ES-I3 (cell line): ENCODE results near the gene ANGPT4.

Experiments used
- H3K36me3 ChIP-seq: 2 replicates; pipeline ENCODE4 v1.6.1; 2013; ENCODE audit warnings: mild to moderate bottlenecking, low read length, control low read depth, moderate library complexity; ENCODE audit not compliant: insufficient read depth
- H3K4me1 ChIP-seq: 2 replicates; pipeline ENCODE4 v1.6.1; 2013; ENCODE audit warnings: mild to moderate bottlenecking, control low read depth, low read length; ENCODE audit not compliant: insufficient read depth
- H3K9ac ChIP-seq: 2 replicates; pipeline ENCODE4 v1.6.1; 2013; ENCODE audit warnings: low read depth, mild to moderate bottlenecking, low read length, moderate library complexity
- H3K9me3 ChIP-seq: 2 replicates; pipeline ENCODE4 v1.6.1; 2013; ENCODE audit warnings: mild to moderate bottlenecking, low read length, moderate library complexity; ENCODE audit not compliant: control insufficient read depth, insufficient read depth

The ANGPT4 gene

DNA sequence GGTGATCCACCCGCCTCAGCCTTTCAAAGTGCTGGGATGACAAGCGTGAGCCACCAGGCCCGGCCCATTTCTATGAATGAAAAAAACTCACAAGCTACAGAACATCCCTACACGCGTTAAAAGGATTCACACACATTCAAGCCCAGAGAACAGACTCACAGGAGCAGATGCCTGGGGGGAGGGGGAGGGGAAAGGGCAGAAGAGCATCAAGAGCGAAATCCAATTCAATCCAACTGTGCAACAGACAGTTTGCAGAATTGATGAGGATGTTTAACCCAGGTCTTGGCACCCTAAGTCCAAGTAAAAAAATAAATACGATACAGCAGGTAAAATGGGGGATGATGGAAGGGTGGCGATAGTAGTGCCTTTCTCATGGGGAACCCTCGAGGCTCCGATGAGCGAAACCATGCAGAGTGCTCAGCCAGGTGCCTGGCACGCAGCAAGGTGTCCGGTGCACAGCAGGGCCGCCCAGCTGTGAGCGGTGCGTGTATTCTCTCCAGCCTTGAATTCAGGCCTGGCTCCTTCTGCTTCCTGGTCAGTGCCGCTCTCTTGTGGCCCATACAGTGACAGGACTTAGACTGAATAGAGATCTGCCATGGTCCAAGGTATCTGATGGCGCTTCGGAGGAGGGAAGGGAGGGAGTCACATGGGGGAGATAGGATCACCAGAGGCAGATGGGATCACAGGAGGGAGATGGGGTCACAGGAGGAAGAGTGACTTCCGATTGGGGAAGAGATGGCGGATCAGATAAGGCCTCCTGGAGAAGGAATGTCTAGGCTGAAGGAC, 35.4 kb upstream of the ANGPT4 start:
- Histone ChIP-seq H3K36me3 (no peaks in the 10 kb centered on the region), H3K4me1 (no peaks in the 10 kb centered on the region), H3K9me3 (no peaks in the 10 kb centered on the region), H3K9ac (no peak overlapping the region)

DNA sequence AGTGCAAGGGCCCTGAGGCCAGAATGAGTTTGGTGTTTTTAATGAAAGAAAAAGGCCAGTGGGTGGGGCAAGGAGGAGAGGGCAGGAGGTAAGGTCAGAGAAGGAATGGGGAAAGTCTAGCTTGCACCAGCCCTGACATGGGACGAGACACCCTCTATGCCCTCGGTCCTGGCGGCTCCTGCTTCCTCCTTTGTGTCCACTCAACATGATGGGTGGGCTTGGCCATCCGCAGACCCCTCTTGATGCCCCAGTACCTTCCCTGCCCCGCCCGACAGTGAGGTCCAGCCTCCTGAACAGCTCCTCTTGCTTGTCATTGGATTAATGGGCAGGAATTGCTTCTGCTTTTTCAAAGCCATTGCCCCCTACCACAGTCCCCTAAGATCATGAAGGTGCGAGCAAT, 33.6 kb upstream of the ANGPT4 start:
- H3K9ac ChIP-seq: no peak overlapping the region

GRCh38 chr20:946826-947225, 30.7 kb upstream of the ANGPT4 start:
- no peaks in the 10 kb centered on the region for H3K36me3 ChIP-seq
- peaks cover 23% of the 10 kb centered on the region for H3K4me1 ChIP-seq
- no peak overlapping the region for H3K9ac ChIP-seq
- H3K9me3 ChIP-seq: no peaks in the 10 kb centered on the region

More for the DNA sequence above, 33.6 kb upstream of the ANGPT4 start:
- Histone ChIP-seq H3K9me3 (no peaks in the 10 kb centered on the region), H3K36me3 (no peaks in the 10 kb centered on the region), H3K4me1 (peaks cover 4% of the 10 kb centered on the region; the same call in 1 of the 2 replicates)

GRCh38 chr20:945841-946240, 29.7 kb upstream of the ANGPT4 start:
- no peaks in the 10 kb centered on the region for H3K36me3 ChIP-seq
- peaks cover 23% of the 10 kb centered on the region for H3K4me1 ChIP-seq
- no peaks in the 10 kb centered on the region for H3K9me3 ChIP-seq
- no peak overlapping the region for H3K9ac ChIP-seq

- H3K36me3 ChIP-seq: no peaks in the 10 kb centered on the region
- H3K4me1 ChIP-seq: peaks cover 23% of the 10 kb centered on the region
- H3K9ac ChIP-seq: no peak overlapping the region
- H3K9me3 ChIP-seq: no peaks in the 10 kb centered on the region
Observed at GRCh38 chr20:944774-945410, 28.8 kb upstream of the ANGPT4 start.

DNA sequence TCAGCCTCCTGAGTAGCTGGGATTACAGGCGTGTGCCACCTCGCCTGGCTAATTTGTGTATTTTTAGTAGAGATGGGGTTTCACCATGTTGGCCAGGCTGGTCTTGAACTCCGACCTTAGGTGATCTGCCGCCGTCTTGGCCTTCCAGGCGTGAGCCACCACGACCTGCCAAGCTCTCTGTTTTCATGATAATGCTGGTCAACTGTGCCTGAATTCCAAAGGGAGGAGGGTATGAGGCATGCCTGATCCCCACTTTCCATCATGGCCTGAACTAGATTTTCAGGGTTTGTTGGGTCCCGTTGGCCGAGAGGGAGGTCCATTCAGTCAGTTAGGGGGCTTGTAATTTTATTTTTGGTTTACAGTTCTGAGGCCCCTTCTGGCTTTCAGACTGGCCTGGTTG, 28.0 kb upstream of the ANGPT4 start:
- H3K9ac ChIP-seq: no peak overlapping the region
- H3K9me3 ChIP-seq: no peaks in the 10 kb centered on the region
- peaks cover 23% of the 10 kb centered on the region for H3K4me1 ChIP-seq
- no peaks in the 10 kb centered on the region for H3K36me3 ChIP-seq

- no peaks in the 10 kb centered on the region for H3K36me3 ChIP-seq
Observed at GRCh38 chr20:942611-943010, 26.5 kb upstream of the ANGPT4 start.

DNA sequence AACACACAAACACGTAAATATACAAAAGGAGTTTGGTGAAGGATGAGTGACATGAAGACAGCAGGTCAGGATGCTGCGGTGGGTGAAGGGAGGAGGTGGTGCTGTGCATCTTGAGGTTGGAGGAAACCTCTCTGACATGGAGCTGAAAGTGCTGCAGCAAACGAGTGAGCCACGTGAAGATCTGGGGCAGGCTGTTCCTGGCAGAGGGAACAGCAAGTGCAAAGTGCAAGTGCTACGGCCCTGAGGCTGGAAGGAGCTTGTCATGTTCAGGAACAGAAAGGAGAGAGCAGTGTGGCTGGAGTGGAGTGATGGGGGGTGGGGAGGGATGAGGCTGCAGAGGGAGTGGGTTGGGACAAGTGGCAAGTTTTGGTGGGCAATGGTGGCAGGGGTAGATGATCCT, 24.8 kb upstream of the ANGPT4 start:
- Histone ChIP-seq H3K4me1 (peaks cover 23% of the 10 kb centered on the region), H3K9me3 (no peaks in the 10 kb centered on the region), H3K9ac (no peak overlapping the region), H3K36me3 (no peaks in the 10 kb centered on the region)

More at GRCh38 chr20:942611-943010, 26.5 kb upstream of the ANGPT4 start:
- Histone ChIP-seq H3K9me3 (no peaks in the 10 kb centered on the region), H3K9ac (no peak overlapping the region), H3K4me1 (peaks cover 23% of the 10 kb centered on the region)

GRCh38 chr20:939606-940005, 23.5 kb upstream of the ANGPT4 start:
- peaks cover 17% of the 10 kb centered on the region for H3K4me1 ChIP-seq

DNA sequence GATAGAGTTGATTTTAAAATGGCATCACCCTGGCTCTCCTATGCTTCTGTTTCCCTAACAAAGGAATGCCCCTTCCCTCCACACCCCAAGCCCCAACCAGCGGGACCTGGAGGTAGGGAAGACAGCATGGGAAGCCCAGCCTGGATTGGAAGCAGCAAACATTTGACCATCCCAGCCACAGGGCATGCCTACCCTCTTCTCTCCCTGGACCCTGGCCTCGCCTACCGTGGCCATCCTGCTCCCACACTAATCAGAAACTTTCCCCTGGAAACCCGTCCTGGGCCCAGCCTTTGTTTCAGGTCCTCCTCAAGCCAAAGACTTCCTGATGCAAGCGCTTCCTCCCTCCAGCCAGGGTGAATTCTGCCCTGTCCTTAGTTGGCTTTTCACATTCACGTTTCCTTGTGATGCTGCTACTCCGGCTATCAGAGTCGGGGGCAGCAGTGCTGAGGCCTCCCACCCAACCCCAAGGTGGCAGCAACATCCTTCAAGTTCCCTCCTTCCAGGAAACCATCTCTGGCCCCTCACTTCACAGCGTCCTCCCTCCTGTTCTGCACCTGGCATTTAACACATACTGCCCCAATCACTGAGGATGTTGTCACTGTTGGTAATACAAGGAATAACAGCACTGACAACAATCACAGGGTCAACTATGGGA, 18.2 kb upstream of the ANGPT4 start:
- no peaks in the 10 kb centered on the region for H3K36me3 ChIP-seq
- H3K4me1 ChIP-seq: no peaks in the 10 kb centered on the region
- H3K9me3 ChIP-seq: peaks cover 8% of the 10 kb centered on the region
- no peak overlapping the region for H3K9ac ChIP-seq

More at GRCh38 chr20:939606-940005, 23.5 kb upstream of the ANGPT4 start:
- no peak overlapping the region for H3K9ac ChIP-seq
- no peaks in the 10 kb centered on the region for H3K9me3 ChIP-seq
- no peaks in the 10 kb centered on the region for H3K36me3 ChIP-seq

- H3K9ac ChIP-seq: no peak overlapping the region
- H3K36me3 ChIP-seq: no peaks in the 10 kb centered on the region
- peaks cover 8% of the 10 kb centered on the region for H3K9me3 ChIP-seq
- no peaks in the 10 kb centered on the region for H3K4me1 ChIP-seq
Observed at GRCh38 chr20:933029-933428, 16.9 kb upstream of the ANGPT4 start.

DNA sequence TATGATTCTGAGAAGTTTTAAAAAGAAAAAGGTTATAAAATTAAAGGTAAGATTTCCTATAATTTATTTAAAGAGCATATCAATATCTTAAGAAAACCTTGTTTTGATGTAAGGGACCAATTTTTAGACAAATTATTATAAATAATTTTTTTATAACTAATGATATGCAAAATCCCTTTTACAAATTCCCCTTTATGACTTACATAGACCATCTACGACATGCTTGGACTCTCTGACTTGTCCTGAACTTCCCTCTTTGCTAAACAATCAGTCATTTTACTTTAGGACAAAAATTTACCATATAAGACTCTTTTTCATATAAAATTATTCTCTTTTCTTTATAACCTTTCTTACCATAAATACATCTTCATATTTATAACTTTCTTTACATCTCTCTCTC, 15.3 kb upstream of the ANGPT4 start:
- H3K4me1 ChIP-seq: no peaks in the 10 kb centered on the region
- H3K9me3 ChIP-seq: peaks cover 8% of the 10 kb centered on the region

DNA sequence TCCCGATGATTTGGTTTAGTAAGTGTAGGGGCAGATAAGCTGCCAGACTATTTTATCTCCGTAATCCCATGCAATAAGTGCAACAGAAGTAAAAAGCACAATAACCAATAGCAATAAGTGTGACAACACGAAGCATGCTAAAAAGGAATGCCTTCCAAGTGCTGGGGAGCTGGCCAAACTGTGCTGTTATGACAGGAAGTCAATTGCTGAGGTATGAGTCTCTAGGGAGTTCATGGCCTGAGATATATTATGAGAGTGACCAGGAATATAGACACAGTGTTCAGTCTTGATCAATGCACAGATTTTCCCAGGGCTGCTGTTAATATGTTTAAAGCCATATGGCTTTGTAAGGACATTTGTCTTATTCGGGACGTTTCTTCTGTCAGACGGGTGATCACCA, 10.5 kb upstream of the ANGPT4 start:
- H3K9ac ChIP-seq: no peak overlapping the region
- H3K9me3 ChIP-seq: peaks cover 2% of the 10 kb centered on the region; the same call in 1 of the 2 replicates
- no peaks in the 10 kb centered on the region for H3K4me1 ChIP-seq
- no peaks in the 10 kb centered on the region for H3K36me3 ChIP-seq

More for the DNA sequence above, 15.3 kb upstream of the ANGPT4 start:
- Histone ChIP-seq H3K9ac (no peak overlapping the region), H3K36me3 (no peaks in the 10 kb centered on the region)

- Histone ChIP-seq H3K4me1 (no peaks in the 10 kb centered on the region), H3K9me3 (no peaks in the 10 kb centered on the region), H3K36me3 (no peaks in the 10 kb centered on the region), H3K9ac (no peak overlapping the region)
Observed at GRCh38 chr20:925516-925915, 9.4 kb upstream of the ANGPT4 start.

GRCh38 chr20:924639-925038, 8.5 kb upstream of the ANGPT4 start:
- H3K9ac ChIP-seq: no peak overlapping the region
- H3K9me3 ChIP-seq: no peaks in the 10 kb centered on the region
- H3K4me1 ChIP-seq: no peaks in the 10 kb centered on the region
- no peaks in the 10 kb centered on the region for H3K36me3 ChIP-seq
